Measurements from ENCODE around the gene ZNF333.

DNA sequence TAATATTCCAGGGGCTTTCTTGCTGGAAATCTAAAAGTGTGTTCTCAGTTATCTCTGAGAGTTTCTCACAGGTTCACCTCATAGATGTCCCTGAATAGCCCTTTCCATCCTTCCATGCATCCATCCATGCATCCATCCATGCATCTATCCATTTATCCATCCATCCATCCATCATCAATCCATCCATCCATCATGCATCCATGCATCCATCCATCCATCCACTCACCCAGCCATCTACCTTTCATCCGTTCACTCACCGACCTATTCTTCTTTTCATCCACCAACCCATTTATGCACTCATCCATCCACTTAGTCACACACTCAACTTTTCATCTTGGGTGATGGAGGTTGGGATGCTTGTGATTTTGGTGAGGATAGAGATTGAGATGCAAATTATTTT is 7.8 kb upstream of the ZNF333 start:
- no peak for TF ChIP-seq POLR2A (IDR thresholded peaks at IDR 0.05; ENCODE audit: low read depth, low read length)
- TF ChIP-seq TAF1 (IDR thresholded peaks at IDR 0.05; ENCODE audit: borderline replicate concordance, low read depth, low read length), result no peak
